ENCODE results near the gene RNF182.
"Not testable (repeated sequence)": the region's sequence is repeated elsewhere in the genome, so short reads cannot be mapped to it uniquely, and the experiment has no call there.

The RNF182 gene

GRCh38 chr6:13924949-13925881 is at the start of gene RNF182:
RNF182 (plus strand) TSS chr6:13924952; CDS start chr6:13977120, 52,168 bp downstream.
- DNase-seq = peak; percentile 17 to 37

- DNase-seq = no peak
These were observed 47.7 kb upstream of the RNF182 start for GRCh38 chr6:13877051-13877450.

GRCh38 chr6:13880061-13880663 is 44.6 kb upstream of the RNF182 start:
- DNase-seq = not testable (repeated sequence)

- DNase-seq = no peak
These were observed 43.1 kb upstream of the RNF182 start for GRCh38 chr6:13881621-13882165.

GRCh38 chr6:13883966-13884365 is 40.8 kb upstream of the RNF182 start:
- no peak for DNase-seq

GRCh38 chr6:13884397-13884796 is 40.4 kb upstream of the RNF182 start:
- DNase-seq = no peak

GRCh38 chr6:13885601-13886000 is 39.2 kb upstream of the RNF182 start:
- DNase-seq = no peak

- DNase-seq = no peak
These were observed 37.8 kb upstream of the RNF182 start for GRCh38 chr6:13886949-13887348.

- no peak for DNase-seq
These were observed 32.6 kb upstream of the RNF182 start for GRCh38 chr6:13892017-13892645.

GRCh38 chr6:13902922-13903321 is 21.8 kb upstream of the RNF182 start:
- no peak for DNase-seq

- DNase-seq = no peak
These were observed 21.4 kb upstream of the RNF182 start for GRCh38 chr6:13903364-13903763.

GRCh38 chr6:13907001-13907350 is 17.8 kb upstream of the RNF182 start:
- DNase-seq = no peak

- DNase-seq = no peak
These were observed 17.0 kb upstream of the RNF182 start for GRCh38 chr6:13907614-13908215.

GRCh38 chr6:13908955-13909381 is 15.8 kb upstream of the RNF182 start:
- peak; percentile 35 to 51 for DNase-seq

- no peak for DNase-seq
These were observed 14.3 kb upstream of the RNF182 start for GRCh38 chr6:13910443-13910842.

- no peak for DNase-seq
These were observed 13.4 kb upstream of the RNF182 start for GRCh38 chr6:13911337-13911736.

- DNase-seq = no peak
These were observed 11.3 kb upstream of the RNF182 start for GRCh38 chr6:13913226-13914001.

GRCh38 chr6:13914351-13914750 is 10.4 kb upstream of the RNF182 start:
- no peak for DNase-seq

GRCh38 chr6:13915561-13916229 is 9.1 kb upstream of the RNF182 start:
- no peak for DNase-seq

GRCh38 chr6:13916230-13916944 is 8.4 kb upstream of the RNF182 start:
- DNase-seq = no peak

- no peak for DNase-seq
These were observed 7.6 kb upstream of the RNF182 start for GRCh38 chr6:13917141-13917540.
